Measurements from ENCODE around the gene POFUT2.

- TF ChIP-seq CTCF (conservative IDR thresholded peaks at IDR 0.05; ENCODE audit: low read depth, low read length): no peak
- no peak for TF ChIP-seq EZH2 (IDR thresholded peaks at IDR 0.05; ENCODE audit: borderline replicate concordance, low read depth, low read length, poor library complexity, severe bottlenecking)
Measured at GRCh38 chr21:45294509-45295291, 7.0 kb upstream of the POFUT2 start.
